Stomach (tissue), 9 donors: Measurements from ENCODE around the gene HOGA1. TPM values are rescaled to one million over a fixed set of nuclear protein-coding genes. Genes with fewer than 3 reads are reported as not detected.

Experiments
- DNase-seq, 2 donors: peaks; one replicate each; pipeline versions ENCODE4 v3.0.0 to v3.0.0-alpha.2; 2013 to 2019
- H3K27ac ChIP-seq, 5 donors: fragments of 200-600 bp in 4 of 5; sonication (generic) in 4 of 5; one replicate each; pipeline ENCODE4 v1.5.1; 2013 to 2019; ENCODE audit warnings: mild to moderate bottlenecking in 1 of 5, moderate library complexity in 1 of 5
- H3K27me3 ChIP-seq, 3 donors: fragments of 200-600 bp; sonication (generic); one replicate each; pipeline ENCODE4 v1.5.1; 2017 to 2019; ENCODE audit warnings: mixed run types in 1 of 3
- H3K36me3 ChIP-seq, 4 donors: fragments of 200-600 bp; sonication (generic); 1 replicate in 3 of 4; 2 replicates in 1 of 4; pipeline ENCODE4 v1.5.1; 2016 to 2019
- H3K4me1 ChIP-seq, 4 donors: fragments of 200-600 bp; sonication (generic); one replicate each; pipeline ENCODE4 v1.5.1; 2016 to 2019
- H3K4me3 ChIP-seq, 4 donors: fragments of 200-600 bp; sonication (generic) in 3 of 4; one replicate each; pipeline ENCODE4 v1.5.1; 2016 to 2019; ENCODE audit warnings: mild to moderate bottlenecking in 1 of 4
- H3K9me3 ChIP-seq, 4 donors: fragments of 200-600 bp; sonication (generic); one replicate each; pipeline ENCODE4 v1.5.1; 2016 to 2019
- EP300 ChIP-seq: sonication (generic); formaldehyde crosslinking; IDR thresholded peaks from one replicate; pipeline ENCODE4 v1.6.1; 2017; ENCODE audit warnings: antibody characterized with exemption
- POLR2A ChIP-seq, 4 donors: fragments of 450-650 bp; IDR thresholded peaks; one replicate each; pipeline ENCODE4 v1.6.1; 2016; ENCODE audit warnings: antibody characterized with exemption in 4 of 4, control low read depth in 2 of 4, mild to moderate bottlenecking in 1 of 4, moderate library complexity in 1 of 4
- POLR2AphosphoS5 ChIP-seq, 3 donors: sonication (generic); formaldehyde crosslinking; IDR thresholded peaks; one replicate each; pipeline ENCODE4 v1.6.1; 2016; ENCODE audit warnings: antibody characterized with exemption in 3 of 3
- WGBS, 5 donors: extraction: QIAGEN DNeasy Blood & Tissue Kit in 3 of 5; methylation state at CpG; one replicate each; pipeline versions ENCODE4 v1.1.5 to v1.1.7; 2013 to 2018; 5-methylcytosine and 5-hydroxymethylcytosine counted together
- intact Hi-C: fragments of 100-400 bp; cut with DNase I; formaldehyde crosslinking; loops from one replicate; pipeline ENCODE4 v1.15.1; 2023; ENCODE audit warnings: low total_unique reads
- polyA plus RNA-seq, 3 donors: library from polyadenylated mRNA; stranded (reverse); fragments of 200-250 nt; gene quantifications; one replicate each; pipeline ENCODE4 v1.2.3, GENCODE V29; 2013
- total RNA-seq, 5 donors: library from RNA; depleted of rRNA; stranded (reverse); fragments of >200 nt; gene quantifications; one replicate each; pipeline versions ENCODE4 v1.1.0 to v1.2.3, GENCODE V29; 2014 to 2016
- TF ChIP-seq, protein P1 (sequence below), 7 experiments: fragments of 450-650 bp in 4 of 7; fragments of 200-600 bp in 3 of 7; sonication (generic) in 3 of 7; IDR thresholded peaks; one replicate each; pipeline ENCODE4 v1.5.1; 2016 to 2019; ENCODE audit warnings: antibody characterized with exemption in 7 of 7, control low read depth in 2 of 7, mild to moderate bottlenecking in 1 of 7
- donor health status: healthy with polysubstance abuse.
- donor health status: Bipolar disorder and iron deficiency.
- donor health status: healthy.

HOGA1 gene
- total and polyA plus RNA-seq, 8 donors: 0.38 TPM; not detected in 7

DNA sequence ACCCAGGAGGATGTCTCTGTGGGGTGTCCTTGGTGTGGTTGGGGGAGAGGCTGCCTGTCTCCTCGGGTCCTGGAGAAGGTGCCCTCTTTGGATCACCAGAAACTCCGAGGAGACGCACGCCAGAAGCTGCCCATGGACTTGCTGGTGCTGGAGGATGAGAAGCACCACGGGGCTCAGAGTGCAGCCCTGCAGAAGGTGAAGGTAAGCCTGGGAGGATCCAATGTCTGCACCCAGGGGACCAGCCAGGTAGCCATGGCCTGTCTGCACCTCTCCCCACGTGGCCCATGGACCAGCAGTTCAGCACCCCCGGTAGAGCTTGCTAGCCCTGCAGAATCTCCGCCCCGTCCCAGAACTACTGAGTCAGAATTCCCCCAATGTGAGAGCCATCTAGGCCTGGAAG lies 6.5 kb upstream of the HOGA1 start:
- Histone ChIP-seq H3K9me3 (no peaks in the 10 kb centered on the region), H3K36me3 (no peaks in the 10 kb centered on the region), H3K27me3 (peaks cover 0 to 14% (median 0%) of the 10 kb centered on the region in 3 donors), H3K27ac (no peak overlapping the region), H3K4me3 (no peak overlapping the region), H3K4me1 (peaks cover 0 to 13% (median 4%) of the 10 kb centered on the region in 4 donors)
- intact Hi-C loops: no loop called here
- TF ChIP-seq EP300 (no peak), POLR2A (IDR thresholded peaks at IDR 0.05) (no peak), POLR2AphosphoS5 (IDR thresholded peaks at IDR 0.05) (no peak)
- TF ChIP-seq, protein P1, sequence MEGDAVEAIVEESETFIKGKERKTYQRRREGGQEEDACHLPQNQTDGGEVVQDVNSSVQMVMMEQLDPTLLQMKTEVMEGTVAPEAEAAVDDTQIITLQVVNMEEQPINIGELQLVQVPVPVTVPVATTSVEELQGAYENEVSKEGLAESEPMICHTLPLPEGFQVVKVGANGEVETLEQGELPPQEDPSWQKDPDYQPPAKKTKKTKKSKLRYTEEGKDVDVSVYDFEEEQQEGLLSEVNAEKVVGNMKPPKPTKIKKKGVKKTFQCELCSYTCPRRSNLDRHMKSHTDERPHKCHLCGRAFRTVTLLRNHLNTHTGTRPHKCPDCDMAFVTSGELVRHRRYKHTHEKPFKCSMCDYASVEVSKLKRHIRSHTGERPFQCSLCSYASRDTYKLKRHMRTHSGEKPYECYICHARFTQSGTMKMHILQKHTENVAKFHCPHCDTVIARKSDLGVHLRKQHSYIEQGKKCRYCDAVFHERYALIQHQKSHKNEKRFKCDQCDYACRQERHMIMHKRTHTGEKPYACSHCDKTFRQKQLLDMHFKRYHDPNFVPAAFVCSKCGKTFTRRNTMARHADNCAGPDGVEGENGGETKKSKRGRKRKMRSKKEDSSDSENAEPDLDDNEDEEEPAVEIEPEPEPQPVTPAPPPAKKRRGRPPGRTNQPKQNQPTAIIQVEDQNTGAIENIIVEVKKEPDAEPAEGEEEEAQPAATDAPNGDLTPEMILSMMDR (IDR thresholded peaks at IDR 0.05): no peak
- WGBS, 5 donors: 70 to 86% (median 79%) methylated on average over 7 to 9 of the region's 9 CpGs
- no peak for DNase-seq

DNA sequence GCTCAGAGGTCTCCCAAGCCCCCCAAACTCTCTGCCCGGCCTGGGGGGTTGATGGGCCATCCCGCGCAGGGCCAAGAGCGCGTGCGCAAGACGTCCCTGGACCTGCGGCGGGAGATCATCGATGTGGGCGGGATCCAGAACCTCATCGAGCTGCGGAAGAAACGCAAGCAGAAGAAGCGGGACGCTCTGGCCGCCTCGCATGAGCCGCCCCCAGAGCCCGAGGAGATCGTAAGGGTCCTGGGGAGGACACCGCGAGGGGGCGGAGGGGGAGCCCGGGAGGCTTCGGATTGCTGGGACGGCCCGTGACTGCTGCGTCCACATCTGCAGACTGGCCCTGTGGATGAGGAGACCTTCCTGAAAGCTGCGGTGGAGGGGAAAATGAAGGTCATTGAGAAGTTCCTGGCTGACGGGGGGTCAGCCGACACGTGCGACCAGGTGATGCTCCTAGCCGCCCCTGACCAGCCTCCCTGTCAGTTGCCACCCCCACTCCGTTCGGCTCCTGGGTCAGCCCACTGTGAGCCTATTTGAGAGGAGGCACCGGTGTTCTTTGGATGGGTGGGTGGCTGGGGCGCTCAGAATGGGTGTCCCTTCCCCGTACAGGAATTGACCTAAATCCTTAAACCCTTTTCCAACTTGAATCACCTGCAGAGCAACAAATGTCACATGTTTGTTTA lies 5.9 kb upstream of the HOGA1 start:
- TF ChIP-seq, protein P1 (IDR thresholded peaks at IDR 0.05): no peak
- TF ChIP-seq POLR2A (IDR thresholded peaks at IDR 0.05): no peak
- no peak for TF ChIP-seq EP300
- no peak for TF ChIP-seq POLR2AphosphoS5 (IDR thresholded peaks at IDR 0.05)
- 67 to 89% (median 76%) methylated on average over 38 to 40 of the region's 40 CpGs for WGBS, 5 donors
- DNase-seq: no peak
- no peaks in the 10 kb centered on the region for H3K9me3 ChIP-seq
- no peak overlapping the region for H3K4me3 ChIP-seq
- no peaks in the 10 kb centered on the region for H3K36me3 ChIP-seq
- H3K4me1 ChIP-seq: peaks cover 0 to 9% (median 0%) of the 10 kb centered on the region in 4 donors
- intact Hi-C loops: no loop called here
- H3K27me3 ChIP-seq: peaks cover 0 to 14% (median 0%) of the 10 kb centered on the region in 3 donors
- H3K27ac ChIP-seq: no peak overlapping the region

DNA sequence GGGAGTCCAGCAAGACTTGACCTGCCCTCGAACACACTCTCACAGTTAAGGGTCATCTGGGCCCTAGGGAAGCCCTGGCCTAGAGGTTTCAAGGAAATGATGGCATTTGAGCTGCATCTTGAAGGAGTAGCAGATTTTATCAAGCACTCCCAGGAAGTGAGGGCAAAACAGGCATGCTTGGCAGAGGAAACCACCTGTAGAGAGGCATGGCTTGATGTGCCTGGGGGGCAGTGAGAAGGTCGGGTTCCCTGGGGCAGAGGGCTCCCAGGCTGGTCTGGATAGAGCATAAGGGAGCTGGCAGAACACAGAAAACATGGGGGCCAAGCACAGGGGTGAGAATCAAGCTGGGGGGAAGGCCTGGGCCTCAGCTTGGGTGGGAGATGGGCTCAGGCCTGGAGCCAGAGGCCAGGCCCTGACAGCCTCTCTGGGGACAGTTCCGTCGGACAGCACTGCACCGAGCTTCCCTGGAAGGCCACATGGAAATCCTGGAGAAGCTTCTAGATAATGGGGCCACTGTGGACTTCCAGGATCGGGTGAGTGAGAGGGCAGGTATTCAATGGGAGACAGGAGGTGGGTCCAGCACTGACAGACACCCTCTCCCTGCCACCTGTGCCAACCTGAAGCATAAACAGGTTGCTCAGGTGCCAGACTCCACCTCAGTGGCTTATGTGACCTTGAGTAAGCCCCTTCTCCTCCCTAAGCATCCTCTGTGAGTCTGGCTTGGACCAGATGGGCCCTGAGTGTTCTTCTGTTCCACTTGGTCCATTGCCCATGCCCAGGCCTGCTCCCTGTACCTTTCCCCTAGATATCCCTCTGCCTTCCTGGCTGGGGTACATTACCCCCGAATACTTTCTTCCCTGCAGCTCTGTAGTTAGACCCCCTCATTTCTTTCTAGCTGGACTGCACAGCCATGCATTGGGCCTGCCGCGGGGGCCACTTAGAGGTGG lies 3.5 kb upstream of the HOGA1 start:
- Histone ChIP-seq H3K4me1 (no peaks in the 10 kb centered on the region), H3K9me3 (no peaks in the 10 kb centered on the region), H3K36me3 (no peaks in the 10 kb centered on the region), H3K4me3 (no peak overlapping the region), H3K27ac (no peak overlapping the region), H3K27me3 (peaks cover 0 to 14% (median 0%) of the 10 kb centered on the region in 3 donors)
- TF ChIP-seq POLR2A (IDR thresholded peaks at IDR 0.05) (no peak), POLR2AphosphoS5 (IDR thresholded peaks at IDR 0.05) (no peak), EP300 (no peak)
- TF ChIP-seq, protein P1 (IDR thresholded peaks at IDR 0.05): no peak
- 84 to 91% (median 88%) methylated on average over 9 of the region's 9 CpGs for WGBS, 5 donors
- DNase-seq: no peak
- intact Hi-C loops: no loop called here

DNA sequence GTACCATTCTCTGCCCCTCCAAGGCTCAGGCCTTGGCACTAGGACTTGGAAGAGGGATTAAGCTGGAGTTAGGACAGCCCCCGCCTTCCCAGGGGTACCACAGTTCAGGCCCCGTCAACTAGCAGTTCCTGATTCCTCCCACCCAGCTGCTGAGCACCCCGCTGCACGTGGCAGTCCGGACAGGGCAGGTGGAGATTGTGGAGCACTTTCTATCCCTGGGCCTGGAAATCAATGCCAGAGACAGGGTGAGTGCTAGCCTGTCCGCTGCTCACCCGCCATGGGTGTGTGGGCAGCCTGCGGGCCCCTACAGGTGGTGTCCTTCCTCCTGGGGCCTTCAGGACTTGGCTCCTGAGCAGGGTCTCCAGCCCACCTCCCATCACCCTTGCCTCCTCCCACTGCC lies 2.0 kb upstream of the HOGA1 start:
- DNase-seq: no peak
- TF ChIP-seq, protein P1 (IDR thresholded peaks at IDR 0.05): no peak
- TF ChIP-seq EP300 (no peak), POLR2AphosphoS5 (IDR thresholded peaks at IDR 0.05) (no peak), POLR2A (IDR thresholded peaks at IDR 0.05) (no peak)
- no peaks in the 10 kb centered on the region for H3K9me3 ChIP-seq
- peaks cover 0 to 14% (median 0%) of the 10 kb centered on the region in 3 donors for H3K27me3 ChIP-seq
- no peaks in the 10 kb centered on the region for H3K36me3 ChIP-seq
- intact Hi-C loops: no loop called here
- H3K27ac ChIP-seq: no peak overlapping the region
- no peak overlapping the region for H3K4me3 ChIP-seq
- 93 to 94% (median 94%) methylated on average over 7 to 8 of the region's 8 CpGs for WGBS, 5 donors
- no peaks in the 10 kb centered on the region for H3K4me1 ChIP-seq
